ENCODE results near the gene DAAM1.

Gene DAAM1

DNA sequence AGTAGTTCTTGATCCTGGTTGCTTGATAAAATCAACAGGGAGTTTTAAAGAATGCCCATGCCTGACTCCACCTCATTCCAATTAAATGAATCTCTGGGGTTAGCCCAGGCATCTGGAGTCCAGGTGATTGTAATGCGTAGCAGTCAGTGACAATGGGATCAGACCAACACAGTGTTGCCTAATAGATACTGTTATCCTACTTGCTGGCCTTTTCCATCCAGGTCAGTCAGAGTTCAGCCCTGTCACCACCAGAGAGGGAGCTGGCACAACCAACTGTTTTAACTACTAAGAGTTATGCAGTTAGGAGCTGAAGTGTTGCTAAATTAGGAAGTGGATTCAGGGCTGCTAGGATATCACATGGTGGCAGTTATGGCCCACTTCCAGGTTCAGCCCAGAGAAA is 169.6 kb downstream of the DAAM1 start:
- Histone ChIP-seq H3K4me1 (ENCODE audit: control insufficient read depth in 1 of 2, insufficient read depth in 1 of 2, low read depth in 1 of 2, low read length in 1 of 2) (peaks cover 3 to 7% of the 10 kb centered on the region in 2 experiments), H3K4me3 (ENCODE audit: low read depth in 1 of 2, low read length in 1 of 2) (no peak overlapping the region), H3K27ac (no peak overlapping the region), H3K36me3 (no peaks in the 10 kb centered on the region), H3K27me3 (no peaks in the 10 kb centered on the region), H3K9me3 (no peaks in the 10 kb centered on the region)
- no peak for TF ChIP-seq CTCF (IDR thresholded peaks at IDR 0.05)

DNA sequence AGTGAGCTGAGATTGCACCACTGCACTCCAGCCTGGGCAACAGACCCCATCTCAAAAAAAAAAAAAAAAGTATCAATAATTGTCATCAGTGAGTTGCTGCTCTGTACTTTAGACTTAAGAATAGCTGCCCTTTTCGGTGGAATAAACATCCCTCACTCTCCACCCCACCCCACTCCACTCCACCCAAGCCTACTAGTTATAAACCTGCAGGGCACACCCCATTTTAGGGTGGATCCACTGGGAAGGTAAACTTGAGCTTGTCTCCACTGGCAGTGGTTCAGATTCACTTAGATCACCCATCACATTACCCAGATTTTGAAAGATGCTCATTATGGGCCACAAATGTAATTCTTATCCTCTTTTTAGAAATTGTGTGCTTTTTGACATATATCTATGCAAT is 170.3 kb downstream of the DAAM1 start:
- Histone ChIP-seq H3K27me3 (no peaks in the 10 kb centered on the region), H3K9me3 (no peaks in the 10 kb centered on the region), H3K27ac (no peak overlapping the region), H3K36me3 (no peaks in the 10 kb centered on the region), H3K4me3 (ENCODE audit: low read depth in 1 of 2, low read length in 1 of 2) (no peak overlapping the region), H3K4me1 (ENCODE audit: control insufficient read depth in 1 of 2, insufficient read depth in 1 of 2, low read depth in 1 of 2, low read length in 1 of 2) (peaks cover 3 to 7% of the 10 kb centered on the region in 2 experiments)
- TF ChIP-seq CTCF (IDR thresholded peaks at IDR 0.05) = no peak

DNA sequence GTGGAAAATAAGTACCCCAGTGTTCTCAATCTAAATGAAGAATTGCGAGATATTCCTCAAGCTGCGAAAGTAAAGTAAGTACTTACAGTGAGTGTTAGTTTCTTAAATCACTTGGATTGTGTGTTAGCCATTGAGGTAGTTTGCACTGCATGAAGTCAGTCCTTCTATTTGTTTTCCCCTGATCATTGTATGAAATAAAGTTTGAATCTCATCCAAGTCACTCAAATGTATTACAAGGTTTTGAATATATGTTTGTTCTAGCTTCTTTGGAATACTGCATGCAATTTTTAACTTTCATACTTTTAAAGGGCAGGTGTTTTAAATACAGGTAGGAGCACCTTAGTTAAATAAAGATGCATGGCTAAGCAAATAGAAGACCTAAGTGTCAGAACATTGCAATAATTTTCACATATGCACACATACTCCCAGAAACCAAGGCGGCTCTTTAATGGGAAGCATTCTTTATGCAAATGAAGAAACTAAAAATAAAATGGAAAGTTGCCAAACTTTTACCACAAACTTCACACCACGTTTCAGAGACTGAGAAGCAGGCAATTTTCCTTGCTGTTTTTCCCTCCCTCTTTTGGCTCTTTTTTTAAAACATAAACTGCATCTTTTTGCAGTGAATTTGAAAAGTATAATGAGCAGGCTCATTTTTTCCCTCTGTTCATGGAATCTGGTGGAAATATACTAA is 171.1 kb downstream of the DAAM1 start:
- no peaks in the 10 kb centered on the region for H3K27me3 ChIP-seq
- H3K27ac ChIP-seq = no peak overlapping the region
- H3K4me1 ChIP-seq (ENCODE audit: control insufficient read depth in 1 of 2, insufficient read depth in 1 of 2, low read depth in 1 of 2, low read length in 1 of 2) = peaks cover 3 to 7% of the 10 kb centered on the region in 2 experiments
- H3K36me3 ChIP-seq = no peaks in the 10 kb centered on the region
- H3K4me3 ChIP-seq (ENCODE audit: low read depth in 1 of 2, low read length in 1 of 2) = no peak overlapping the region
- TF ChIP-seq CTCF (IDR thresholded peaks at IDR 0.05) = no peak
- H3K9me3 ChIP-seq = no peaks in the 10 kb centered on the region

- Histone ChIP-seq H3K4me3 (ENCODE audit: low read depth in 1 of 2, low read length in 1 of 2) (no peak overlapping the region), H3K27ac (no peak overlapping the region), H3K4me1 (ENCODE audit: control insufficient read depth in 1 of 2, insufficient read depth in 1 of 2, low read depth in 1 of 2, low read length in 1 of 2) (peaks cover 3 to 7% of the 10 kb centered on the region in 2 experiments), H3K9me3 (no peaks in the 10 kb centered on the region), H3K36me3 (no peaks in the 10 kb centered on the region), H3K27me3 (no peaks in the 10 kb centered on the region)
- TF ChIP-seq CTCF (IDR thresholded peaks at IDR 0.05) = no peak
Measured at GRCh38 chr14:59360233-59360632, 171.8 kb downstream of the DAAM1 start.

- no peak overlapping the region for H3K27ac ChIP-seq
- no peak overlapping the region for H3K4me3 ChIP-seq (ENCODE audit: low read depth in 1 of 2, low read length in 1 of 2)
- TF ChIP-seq CTCF (IDR thresholded peaks at IDR 0.05) = no peak
Measured at GRCh38 chr14:59360923-59361794, 172.7 kb downstream of the DAAM1 start.

More at GRCh38 chr14:59360923-59361794, 172.7 kb downstream of the DAAM1 start:
- Histone ChIP-seq H3K27me3 (no peaks in the 10 kb centered on the region), H3K9me3 (no peaks in the 10 kb centered on the region), H3K36me3 (no peaks in the 10 kb centered on the region), H3K4me1 (ENCODE audit: control insufficient read depth in 1 of 2, insufficient read depth in 1 of 2, low read depth in 1 of 2, low read length in 1 of 2) (peaks cover 3 to 7% of the 10 kb centered on the region in 2 experiments)

Measured in neutrophil (primary cell).